IPS-11a (cell line): Measurements from ENCODE around the gene CEP131.

ENCODE experiments used
- H3K4me3 ChIP-seq: one replicate; pipeline ENCODE4 v1.5.1; 2013; ENCODE audit warnings: low read depth, low read length, control low read depth

CEP131 gene

GRCh38 chr17:81170727-81171494 is 51.9 kb downstream of the CEP131 start:
- H3K4me3 ChIP-seq = no peak overlapping the region

- H3K4me3 ChIP-seq = no peak overlapping the region
These were observed 52.9 kb downstream of the CEP131 start for GRCh38 chr17:81169870-81170309.

GRCh38 chr17:81167638-81168037 is 55.1 kb downstream of the CEP131 start:
- H3K4me3 ChIP-seq = no peak overlapping the region

- no peak overlapping the region for H3K4me3 ChIP-seq
These were observed 55.6 kb downstream of the CEP131 start for GRCh38 chr17:81167194-81167524.

- peak within 1 kb of the TSS; percentile 17 for H3K4me3 ChIP-seq
These were observed 56.7 kb downstream of the CEP131 start, which contains the start of gene AATK for GRCh38 chr17:81166033-81166492. AATK (minus strand) TSS chr17:81166221; CDS start chr17:81165992, 229 bp downstream.

GRCh38 chr17:81165246-81166032 is 57.3 kb downstream of the CEP131 start, which contains the start of gene PVALEF:
PVALEF (plus strand) TSS chr17:81165507; CDS start chr17:81181227, 15,720 bp downstream.
- peak within 1 kb of the TSS; percentile 17 for H3K4me3 ChIP-seq

- H3K4me3 ChIP-seq = no peak overlapping the region
These were observed 58.2 kb downstream of the CEP131 start for GRCh38 chr17:81164371-81165245.

GRCh38 chr17:81163703-81164370 is 58.9 kb downstream of the CEP131 start:
- no peak overlapping the region for H3K4me3 ChIP-seq

- no peak overlapping the region for H3K4me3 ChIP-seq
These were observed 59.6 kb downstream of the CEP131 start for GRCh38 chr17:81163051-81163695.

- no peak overlapping the region for H3K4me3 ChIP-seq
These were observed 60.3 kb downstream of the CEP131 start for GRCh38 chr17:81162491-81162890.

- no peak overlapping the region for H3K4me3 ChIP-seq
These were observed 60.8 kb downstream of the CEP131 start for GRCh38 chr17:81161972-81162371.

- no peak overlapping the region for H3K4me3 ChIP-seq
These were observed 61.2 kb downstream of the CEP131 start for GRCh38 chr17:81161536-81161935.

GRCh38 chr17:81160747-81161453 is 61.9 kb downstream of the CEP131 start:
- H3K4me3 ChIP-seq = no peak overlapping the region

- H3K4me3 ChIP-seq = no peak overlapping the region
These were observed 62.5 kb downstream of the CEP131 start for GRCh38 chr17:81160306-81160705.

GRCh38 chr17:81159611-81160265 is 63.0 kb downstream of the CEP131 start:
- no peak overlapping the region for H3K4me3 ChIP-seq

GRCh38 chr17:81158688-81159590 is 63.8 kb downstream of the CEP131 start:
- H3K4me3 ChIP-seq = no peak overlapping the region

- no peak overlapping the region for H3K4me3 ChIP-seq
These were observed 64.7 kb downstream of the CEP131 start for GRCh38 chr17:81157848-81158687.
